ENCODE measurements around the gene IRAK1.
"Not testable (repeated sequence)": the region's sequence is repeated elsewhere in the genome, so short reads cannot be mapped to it uniquely, and the experiment has no call there.

Gene IRAK1

DNA sequence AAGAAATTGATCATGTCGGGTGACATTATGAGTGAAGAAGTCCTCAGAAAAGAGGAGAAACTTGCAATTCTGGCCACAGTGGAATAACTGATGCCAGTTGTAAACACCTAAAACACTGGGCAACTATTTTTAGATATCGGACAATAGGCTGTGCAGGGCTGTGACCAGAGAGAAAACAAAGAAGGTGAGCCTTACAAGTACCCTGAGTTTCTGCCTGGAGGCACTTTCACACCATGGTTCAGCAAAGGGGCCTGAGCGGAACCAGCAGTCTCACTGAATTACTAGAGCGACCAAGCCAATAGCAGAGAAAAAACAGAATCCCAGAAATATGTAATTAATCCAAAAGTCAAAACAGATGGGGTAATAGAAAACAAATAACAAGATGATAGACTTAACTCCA, 11.2 kb downstream of the IRAK1 start:
- DNase-seq: no peak
- in situ Hi-C loops (cut with MboI; ENCODE audit: low pct_unique_long_range_greater_than_20kb, low sequenced_read_pairs): no loop called here

GRCh38 chrX:154006947-154007346, 12.8 kb downstream of the IRAK1 start:
- in situ Hi-C loops (cut with MboI; ENCODE audit: low pct_unique_long_range_greater_than_20kb, low sequenced_read_pairs): no loop called here
- no peak for DNase-seq

- DNase-seq: no peak
- in situ Hi-C loops (cut with MboI; ENCODE audit: low pct_unique_long_range_greater_than_20kb, low sequenced_read_pairs): no loop called here
Measured at GRCh38 chrX:154004315-154004714, 15.4 kb downstream of the IRAK1 start.

GRCh38 chrX:154002215-154002719, 17.4 kb downstream of the IRAK1 start:
- in situ Hi-C loops (cut with MboI; ENCODE audit: low pct_unique_long_range_greater_than_20kb, low sequenced_read_pairs): no loop called here
- DNase-seq: peak; percentile 91

DNA sequence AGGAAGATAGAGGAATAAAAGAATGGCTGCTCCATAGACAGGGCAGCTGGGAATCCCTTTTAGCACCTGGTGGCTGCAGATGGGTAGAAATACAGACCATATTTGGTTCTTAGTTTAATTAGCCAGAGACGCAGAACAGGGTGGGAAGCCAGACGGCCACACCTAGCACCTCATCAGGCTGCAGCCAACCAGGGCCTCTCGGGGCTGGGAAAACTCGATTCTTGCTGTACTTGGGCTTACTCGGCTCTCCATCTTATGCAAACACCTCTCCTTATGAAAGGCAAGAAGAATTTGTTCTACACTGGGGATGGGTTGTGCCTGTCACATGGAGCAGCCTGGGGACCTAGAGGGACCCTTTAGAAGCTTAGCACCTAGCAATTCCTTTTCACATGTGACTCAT, 19.7 kb downstream of the IRAK1 start:
- in situ Hi-C loops (cut with MboI; ENCODE audit: low pct_unique_long_range_greater_than_20kb, low sequenced_read_pairs): no loop called here
- DNase-seq: no peak

DNA sequence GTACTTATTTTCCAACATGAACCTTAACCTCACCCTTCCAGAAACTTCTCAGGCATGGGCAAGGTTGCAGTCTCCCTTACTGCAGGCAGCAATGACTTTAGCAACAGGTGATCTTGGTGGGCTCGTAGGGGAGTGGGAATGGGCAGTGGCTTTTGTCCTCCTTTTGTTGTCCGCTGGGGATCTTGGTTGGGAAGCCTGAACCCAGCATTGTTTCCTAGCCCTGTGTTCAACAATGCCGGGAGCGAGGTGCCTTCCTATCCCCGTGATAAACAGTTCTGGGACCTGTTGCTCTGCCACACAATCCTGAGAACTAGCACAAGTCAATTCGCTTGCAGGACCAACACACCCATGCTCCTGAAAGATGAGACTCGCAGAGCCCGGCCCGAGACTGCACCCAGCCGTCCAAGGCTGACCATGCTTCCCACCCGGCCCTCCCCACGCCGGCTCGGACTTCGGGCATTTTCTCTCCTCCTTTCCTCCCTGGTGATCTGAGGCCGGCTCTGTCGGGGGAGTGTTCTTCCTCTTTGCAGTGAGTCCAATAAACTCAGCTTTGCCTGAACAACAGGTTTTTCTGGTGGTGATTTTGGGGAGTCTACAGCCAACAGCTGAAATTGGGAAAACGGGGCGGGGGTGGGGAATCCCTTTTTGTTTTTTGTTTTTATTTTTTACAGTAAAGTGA, 20.2 kb downstream of the IRAK1 start:
- peak; percentile 47 for DNase-seq
- in situ Hi-C loops (cut with MboI; ENCODE audit: low pct_unique_long_range_greater_than_20kb, low sequenced_read_pairs): no loop called here

DNA sequence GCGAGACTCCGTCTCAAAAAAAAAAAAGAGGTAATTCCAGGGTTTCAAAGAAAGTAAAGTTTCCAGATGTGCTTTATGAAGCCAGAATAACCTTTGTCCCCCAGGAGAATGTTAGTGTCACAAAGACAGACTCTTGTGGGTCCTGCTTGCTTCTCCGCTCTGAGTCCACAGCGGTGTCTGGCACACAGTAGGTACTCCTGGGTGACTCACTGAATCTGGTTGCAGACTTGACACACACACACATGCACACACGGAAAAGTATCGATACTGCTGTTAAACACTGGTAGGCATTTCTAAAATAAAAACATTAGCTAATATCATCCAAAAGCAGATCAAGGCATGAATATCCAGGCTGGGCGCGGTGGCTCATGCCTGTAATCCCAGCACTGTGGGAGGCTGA, 24.2 kb downstream of the IRAK1 start:
- in situ Hi-C loops (cut with MboI; ENCODE audit: low pct_unique_long_range_greater_than_20kb, low sequenced_read_pairs): no loop called here
- no peak for DNase-seq

GRCh38 chrX:153994398-153994797, 25.3 kb downstream of the IRAK1 start:
- in situ Hi-C loops (cut with MboI; ENCODE audit: low pct_unique_long_range_greater_than_20kb, low sequenced_read_pairs); DNase-seq: not testable (repeated sequence)

DNA sequence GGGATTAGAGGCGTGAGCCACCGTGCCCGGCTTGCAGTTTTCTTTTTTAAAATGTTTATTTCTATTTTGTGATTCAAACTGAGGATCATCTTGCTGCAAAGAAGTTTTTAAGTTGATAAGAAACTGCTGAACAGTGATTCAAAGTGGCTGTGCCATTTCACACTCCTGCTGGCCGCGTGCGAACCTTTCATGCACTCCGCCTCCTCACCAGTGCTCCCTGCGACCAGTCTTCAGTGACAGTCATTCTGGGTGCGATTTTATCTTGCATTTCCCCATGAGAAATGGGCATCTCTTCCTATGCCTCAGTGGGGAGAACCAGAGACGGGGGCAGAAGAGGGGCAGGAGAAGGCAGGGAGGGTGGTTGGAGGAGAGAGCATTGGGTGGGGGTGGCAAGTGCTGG, 25.7 kb downstream of the IRAK1 start:
- DNase-seq: no peak
- in situ Hi-C loops (cut with MboI; ENCODE audit: low pct_unique_long_range_greater_than_20kb, low sequenced_read_pairs): no loop called here

- in situ Hi-C loops (cut with MboI; ENCODE audit: low pct_unique_long_range_greater_than_20kb, low sequenced_read_pairs): no loop called here
- no peak for DNase-seq
Measured at GRCh38 chrX:153993079-153993478, 26.6 kb downstream of the IRAK1 start.

- DNase-seq: peak; percentile 53
- in situ Hi-C loops (cut with MboI; ENCODE audit: low pct_unique_long_range_greater_than_20kb, low sequenced_read_pairs): no loop called here
Measured at GRCh38 chrX:153992180-153992579, 27.5 kb downstream of the IRAK1 start.

GRCh38 chrX:153991013-153991580, 28.6 kb downstream of the IRAK1 start:
- in situ Hi-C loops (cut with MboI; ENCODE audit: low pct_unique_long_range_greater_than_20kb, low sequenced_read_pairs): no loop called here
- DNase-seq: no peak

GRCh38 chrX:153989973-153990655, 29.6 kb downstream of the IRAK1 start:
- no peak for DNase-seq
- in situ Hi-C loops (cut with MboI; ENCODE audit: low pct_unique_long_range_greater_than_20kb, low sequenced_read_pairs): no loop called here

DNA sequence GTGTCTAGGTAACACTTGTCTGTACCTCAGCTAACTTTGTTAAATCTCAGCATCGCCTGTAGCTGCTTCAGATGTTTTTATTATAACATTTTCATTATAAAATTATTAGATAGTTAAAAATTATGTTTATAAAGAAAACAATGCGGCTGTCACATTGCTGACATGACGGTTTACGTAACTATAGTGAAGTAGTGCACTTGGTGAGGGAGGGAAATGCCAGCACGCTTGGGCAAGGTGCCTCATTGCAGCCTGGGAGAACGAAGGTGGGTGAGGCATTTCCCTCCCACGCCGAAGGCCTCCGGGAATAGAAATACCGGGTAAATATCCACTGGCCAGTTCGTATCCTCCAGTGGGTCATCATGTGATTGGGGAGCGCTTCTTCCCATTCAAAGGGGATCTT, 31.2 kb downstream of the IRAK1 start:
- DNase-seq: no peak
- in situ Hi-C loops (cut with MboI; ENCODE audit: low pct_unique_long_range_greater_than_20kb, low sequenced_read_pairs): no loop called here

- in situ Hi-C loops (cut with MboI; ENCODE audit: low pct_unique_long_range_greater_than_20kb, low sequenced_read_pairs): no loop called here
- DNase-seq: no peak
Measured at GRCh38 chrX:153984351-153985178, 35.1 kb downstream of the IRAK1 start.

GRCh38 chrX:153983321-153983801, 36.3 kb downstream of the IRAK1 start:
- DNase-seq: no peak
- in situ Hi-C loops (cut with MboI; ENCODE audit: low pct_unique_long_range_greater_than_20kb, low sequenced_read_pairs): no loop called here

- in situ Hi-C loops (cut with MboI; ENCODE audit: low pct_unique_long_range_greater_than_20kb, low sequenced_read_pairs): no loop called here
- peak; percentile 95 for DNase-seq
Measured at GRCh38 chrX:153981771-153982533, 37.8 kb downstream of the IRAK1 start.

GRCh38 chrX:153981231-153981630, 38.5 kb downstream of the IRAK1 start:
- no peak for DNase-seq
- in situ Hi-C loops (cut with MboI; ENCODE audit: low pct_unique_long_range_greater_than_20kb, low sequenced_read_pairs): no loop called here

- DNase-seq; in situ Hi-C loops (cut with MboI; ENCODE audit: low pct_unique_long_range_greater_than_20kb, low sequenced_read_pairs): not testable (repeated sequence)
Measured at GRCh38 chrX:153980394-153980793, 39.3 kb downstream of the IRAK1 start.
